Measurements from ENCODE around the gene GPATCH11. TPM values are rescaled to one million over a fixed set of nuclear protein-coding genes. Genes with fewer than 3 reads are reported as not detected.

Gene GPATCH11
- total RNA-seq, 3 donors from 2014 or later = 8.9 to 38.7 (median 10.2) TPM

- no peak for DNase-seq (ENCODE audit: low spot score in 2 of 2)
- intact Hi-C loops (cut with DNase I; ENCODE audit: low total_unique reads) = no loop called here
- Histone ChIP-seq H3K27me3 (no peaks in the 10 kb centered on the region), H3K4me1 (no peaks in the 10 kb centered on the region), H3K27ac (no peak overlapping the region), H3K4me3 (no peak overlapping the region), H3K36me3 (peaks cover 7% of the 10 kb centered on the region), H3K9me3 (no peaks in the 10 kb centered on the region)
- TF ChIP-seq CTCF (IDR thresholded peaks at IDR 0.05) (no peak), POLR2AphosphoS5 (IDR thresholded peaks at IDR 0.05) (no peak), POLR2A (IDR thresholded peaks at IDR 0.05) (no peak)
Measured at GRCh38 chr2:37091873-37092272, 7.6 kb downstream of the GPATCH11 start.

DNA sequence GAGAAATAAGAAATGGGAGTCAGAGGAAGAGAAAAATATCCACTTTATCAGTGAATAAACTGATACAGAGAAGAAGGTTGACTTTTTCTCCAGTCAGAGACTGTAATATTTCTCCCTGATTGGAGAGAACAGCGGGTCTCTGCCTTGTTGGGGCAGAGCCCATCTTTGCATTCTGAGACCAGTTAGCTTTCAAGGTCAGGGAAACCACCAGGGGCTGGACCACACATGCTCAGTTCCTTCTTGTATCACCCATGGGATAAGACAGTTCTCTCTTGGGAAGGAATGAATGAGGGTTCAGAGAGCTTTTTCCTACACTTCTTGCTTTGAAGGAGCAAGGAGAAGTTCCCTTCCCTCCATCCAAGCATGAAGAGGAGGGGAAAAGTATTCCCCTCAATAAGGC lies 12.2 kb downstream of the GPATCH11 start:
- Histone ChIP-seq H3K4me3 (no peak overlapping the region), H3K27me3 (no peaks in the 10 kb centered on the region), H3K9me3 (no peaks in the 10 kb centered on the region), H3K27ac (no peak overlapping the region), H3K4me1 (no peaks in the 10 kb centered on the region), H3K36me3 (peaks cover 12% of the 10 kb centered on the region)
- no peak for DNase-seq (ENCODE audit: low spot score in 2 of 2)
- no peak for TF ChIP-seq POLR2AphosphoS5 (IDR thresholded peaks at IDR 0.05)
- no peak for TF ChIP-seq CTCF (IDR thresholded peaks at IDR 0.05)
- no peak for TF ChIP-seq POLR2A (IDR thresholded peaks at IDR 0.05)
- intact Hi-C loops (cut with DNase I; ENCODE audit: low total_unique reads) = no loop called here

GRCh38 chr2:37098416-37099118 lies 14.2 kb downstream of the GPATCH11 start:
- TF ChIP-seq POLR2A (IDR thresholded peaks at IDR 0.05) = no peak
- TF ChIP-seq POLR2AphosphoS5 (IDR thresholded peaks at IDR 0.05) = no peak
- no peak for TF ChIP-seq CTCF (IDR thresholded peaks at IDR 0.05)
- DNase-seq (ENCODE audit: low spot score in 2 of 2) = no peak
- intact Hi-C loops (cut with DNase I; ENCODE audit: low total_unique reads) = no loop called here
- Histone ChIP-seq H3K27me3 (no peaks in the 10 kb centered on the region), H3K9me3 (no peaks in the 10 kb centered on the region), H3K4me1 (no peaks in the 10 kb centered on the region), H3K27ac (no peak overlapping the region), H3K4me3 (no peak overlapping the region), H3K36me3 (peaks cover 12% of the 10 kb centered on the region)

DNA sequence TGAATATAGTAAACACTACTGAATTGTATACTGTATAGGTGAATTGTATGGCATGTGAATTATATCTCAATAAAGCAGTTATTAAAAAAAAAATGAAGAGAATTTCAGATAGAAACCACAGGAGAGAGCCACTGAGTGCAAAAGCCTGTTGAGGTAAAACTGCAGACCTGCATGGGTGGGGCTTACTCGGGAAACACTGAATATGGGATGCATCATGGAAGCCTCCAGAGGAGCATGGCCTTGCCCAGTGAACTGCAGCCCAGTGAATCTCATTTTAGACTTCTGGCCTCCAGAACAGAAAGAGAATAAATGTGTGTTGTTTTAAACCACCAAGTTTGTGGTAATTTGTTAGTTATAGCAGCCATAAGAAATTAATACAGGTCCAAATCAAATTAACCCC lies 15.7 kb downstream of the GPATCH11 start:
- Histone ChIP-seq H3K9me3 (no peaks in the 10 kb centered on the region), H3K4me1 (no peaks in the 10 kb centered on the region), H3K4me3 (no peak overlapping the region), H3K27me3 (no peaks in the 10 kb centered on the region), H3K27ac (no peak overlapping the region), H3K36me3 (peaks cover 5% of the 10 kb centered on the region)
- TF ChIP-seq CTCF (IDR thresholded peaks at IDR 0.05) (no peak), POLR2A (IDR thresholded peaks at IDR 0.05) (no peak)
- DNase-seq (ENCODE audit: low spot score in 2 of 2) = no peak
- intact Hi-C loops (cut with DNase I; ENCODE audit: low total_unique reads) = no loop called here

- Histone ChIP-seq H3K27ac (no peak overlapping the region), H3K9me3 (no peaks in the 10 kb centered on the region), H3K4me3 (no peak overlapping the region), H3K27me3 (no peaks in the 10 kb centered on the region), H3K36me3 (peaks cover 10% of the 10 kb centered on the region), H3K4me1 (no peaks in the 10 kb centered on the region)
- DNase-seq (ENCODE audit: low spot score in 2 of 2) = no peak
- intact Hi-C loops (cut with DNase I; ENCODE audit: low total_unique reads) = no loop called here
- TF ChIP-seq CTCF (IDR thresholded peaks at IDR 0.05) (no peak), POLR2AphosphoS5 (IDR thresholded peaks at IDR 0.05) (no peak), POLR2A (IDR thresholded peaks at IDR 0.05) (no peak)
Measured at GRCh38 chr2:37102588-37102987, 18.3 kb downstream of the GPATCH11 start.
